Measurements from ENCODE around the gene MIEF1.

The MIEF1 gene

DNA sequence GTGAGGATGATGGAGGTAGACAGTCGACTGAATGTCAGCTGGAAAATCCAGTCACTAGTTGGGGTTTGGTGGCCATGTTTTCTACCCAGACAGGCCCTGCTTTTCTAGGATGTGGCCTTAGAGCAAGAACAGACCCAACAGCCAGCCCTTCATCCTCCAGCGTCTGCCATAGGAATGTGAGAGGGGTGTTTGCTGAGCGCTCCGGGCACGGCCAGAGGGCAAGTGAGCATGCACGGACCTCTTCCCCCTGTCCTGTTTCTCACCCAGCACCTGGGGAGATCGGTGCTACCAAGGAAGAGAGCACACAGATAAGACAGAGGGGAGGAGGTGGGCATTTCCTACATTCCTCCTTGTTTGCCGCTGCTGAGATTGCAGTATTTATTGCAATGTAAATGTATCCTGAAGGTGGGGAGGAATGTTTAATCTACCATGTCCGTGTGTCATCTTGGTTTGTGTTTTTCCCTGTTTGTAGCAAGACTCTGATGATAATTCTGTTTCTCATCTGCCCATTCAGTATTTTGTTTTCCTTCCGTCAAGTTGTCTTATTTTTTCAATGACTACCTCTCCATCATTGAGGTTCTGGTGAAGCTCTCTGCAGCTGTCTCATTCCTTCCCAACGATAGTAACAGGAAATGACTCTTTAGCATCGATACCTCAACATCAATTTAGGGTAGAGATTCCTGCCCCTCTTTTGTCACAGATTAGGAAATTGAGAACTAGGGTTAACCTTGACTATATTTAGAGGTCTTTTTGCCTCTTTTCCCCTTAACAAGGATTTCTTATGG lies 13.4 kb downstream of the MIEF1 start:
- H2AK5ac ChIP-seq (ENCODE audit: low read length), result no peak overlapping the region
- no peak overlapping the region for H2BK15ac ChIP-seq (replicated peaks; ENCODE audit: low read depth)
- peaks cover 4% of the 10 kb centered on the region for H3K4me1 ChIP-seq (ENCODE audit: control insufficient read depth, low read depth, low read length)
- no peak for DNase-seq
- H3K56ac ChIP-seq (ENCODE audit: low read length), result no peak overlapping the region
- H4K8ac ChIP-seq (ENCODE audit: low read depth, low read length), result no peak overlapping the region
- H3K4me2 ChIP-seq (ENCODE audit: low read length), result no peak overlapping the region
- H3K36me3 ChIP-seq (ENCODE audit: control insufficient read depth, insufficient read depth, low read length), result peaks cover 20% of the 10 kb centered on the region
- H2BK5ac ChIP-seq (ENCODE audit: low read length), result no peak overlapping the region
- no peak overlapping the region for H3K4me3 ChIP-seq (ENCODE audit: low read length)
- no CpG with 5 or more reads among the region's 12 CpGs for WGBS (ENCODE audit: extremely low coverage, insufficient coverage, low lambda C conversion rate)
- H3K27ac ChIP-seq (ENCODE audit: low read depth, low read length), result no peak overlapping the region
- peaks cover 4% of the 10 kb centered on the region for H3K79me1 ChIP-seq (ENCODE audit: low read length)
- H4K5ac ChIP-seq (ENCODE audit: low read length), result no peak overlapping the region
- no peak overlapping the region for H3K9ac ChIP-seq (ENCODE audit: low read length)
- H3K27me3 ChIP-seq (ENCODE audit: insufficient read depth, low read length, poor library complexity), result no peaks in the 10 kb centered on the region
- no peak overlapping the region for H3K4ac ChIP-seq (ENCODE audit: low read depth, low read length)
- peaks cover 2% of the 10 kb centered on the region for H3K79me2 ChIP-seq (ENCODE audit: control insufficient read depth, insufficient read depth, low read length)
- H3K23ac ChIP-seq (ENCODE audit: low read length), result no peak overlapping the region
- no peak overlapping the region for H3K18ac ChIP-seq (ENCODE audit: low read length)
- H2BK120ac ChIP-seq (ENCODE audit: low read depth, low read length), result no peak overlapping the region

- peaks cover 17% of the 10 kb centered on the region for H3K36me3 ChIP-seq (ENCODE audit: control insufficient read depth, insufficient read depth, low read length)
Measured at GRCh38 chr22:39517470-39517869, 15.4 kb downstream of the MIEF1 start.

GRCh38 chr22:39518144-39518786 lies 16.2 kb downstream of the MIEF1 start:
- DNase-seq, result no peak
- peaks cover 5% of the 10 kb centered on the region for H3K4me1 ChIP-seq (ENCODE audit: control insufficient read depth, low read depth, low read length)
- no peak overlapping the region for H3K4me3 ChIP-seq (ENCODE audit: low read length)
- H2BK5ac ChIP-seq (ENCODE audit: low read length), result no peak overlapping the region
- H3K4ac ChIP-seq (ENCODE audit: low read depth, low read length), result no peak overlapping the region
- H2AK5ac ChIP-seq (ENCODE audit: low read length), result no peak overlapping the region
- peaks cover 12% of the 10 kb centered on the region for H3K79me1 ChIP-seq (ENCODE audit: low read length)
- peak overlapping the region; percentile 87 for H3K9ac ChIP-seq (ENCODE audit: low read length)
- H3K36me3 ChIP-seq (ENCODE audit: control insufficient read depth, insufficient read depth, low read length), result peaks cover 25% of the 10 kb centered on the region
- no peak overlapping the region for H4K5ac ChIP-seq (ENCODE audit: low read length)
- no peak overlapping the region for H3K18ac ChIP-seq (ENCODE audit: low read length)
- H3K79me2 ChIP-seq (ENCODE audit: control insufficient read depth, insufficient read depth, low read length), result peaks cover 29% of the 10 kb centered on the region
- no peak overlapping the region for H3K23ac ChIP-seq (ENCODE audit: low read length)
- no peak overlapping the region for H4K8ac ChIP-seq (ENCODE audit: low read depth, low read length)
- no peak overlapping the region for H2BK15ac ChIP-seq (replicated peaks; ENCODE audit: low read depth)
- H3K56ac ChIP-seq (ENCODE audit: low read length), result peak overlapping the region; percentile 97
- no peak overlapping the region for H3K27ac ChIP-seq (ENCODE audit: low read depth, low read length)
- H2BK120ac ChIP-seq (ENCODE audit: low read depth, low read length), result no peak overlapping the region
- H3K4me2 ChIP-seq (ENCODE audit: low read length), result no peak overlapping the region
- no CpG with 5 or more reads among the region's 5 CpGs for WGBS (ENCODE audit: extremely low coverage, insufficient coverage, low lambda C conversion rate)
- H3K27me3 ChIP-seq (ENCODE audit: insufficient read depth, low read length, poor library complexity), result no peaks in the 10 kb centered on the region

More at GRCh38 chr22:39517470-39517869, 15.4 kb downstream of the MIEF1 start:
- H3K4me3 ChIP-seq (ENCODE audit: low read length), result no peak overlapping the region
- no peak for DNase-seq
- no peak overlapping the region for H4K5ac ChIP-seq (ENCODE audit: low read length)
- H3K4me2 ChIP-seq (ENCODE audit: low read length), result no peak overlapping the region
- no peaks in the 10 kb centered on the region for H3K27me3 ChIP-seq (ENCODE audit: insufficient read depth, low read length, poor library complexity)
- no peak overlapping the region for H4K8ac ChIP-seq (ENCODE audit: low read depth, low read length)
- no peak overlapping the region for H2BK120ac ChIP-seq (ENCODE audit: low read depth, low read length)
- no peak overlapping the region for H3K23ac ChIP-seq (ENCODE audit: low read length)
- H3K18ac ChIP-seq (ENCODE audit: low read length), result no peak overlapping the region
- no peak overlapping the region for H2AK5ac ChIP-seq (ENCODE audit: low read length)
- H2BK15ac ChIP-seq (replicated peaks; ENCODE audit: low read depth), result no peak overlapping the region
- peaks cover 4% of the 10 kb centered on the region for H3K4me1 ChIP-seq (ENCODE audit: control insufficient read depth, low read depth, low read length)
- no peak overlapping the region for H3K27ac ChIP-seq (ENCODE audit: low read depth, low read length)
- no peak overlapping the region for H3K9ac ChIP-seq (ENCODE audit: low read length)
- no peak overlapping the region for H2BK5ac ChIP-seq (ENCODE audit: low read length)
- H3K79me2 ChIP-seq (ENCODE audit: control insufficient read depth, insufficient read depth, low read length), result peaks cover 21% of the 10 kb centered on the region
- H3K4ac ChIP-seq (ENCODE audit: low read depth, low read length), result no peak overlapping the region
- peaks cover 4% of the 10 kb centered on the region for H3K79me1 ChIP-seq (ENCODE audit: low read length)
- H3K56ac ChIP-seq (ENCODE audit: low read length), result no peak overlapping the region
- no CpG with 5 or more reads among the region's 3 CpGs for WGBS (ENCODE audit: extremely low coverage, insufficient coverage, low lambda C conversion rate)

DNA sequence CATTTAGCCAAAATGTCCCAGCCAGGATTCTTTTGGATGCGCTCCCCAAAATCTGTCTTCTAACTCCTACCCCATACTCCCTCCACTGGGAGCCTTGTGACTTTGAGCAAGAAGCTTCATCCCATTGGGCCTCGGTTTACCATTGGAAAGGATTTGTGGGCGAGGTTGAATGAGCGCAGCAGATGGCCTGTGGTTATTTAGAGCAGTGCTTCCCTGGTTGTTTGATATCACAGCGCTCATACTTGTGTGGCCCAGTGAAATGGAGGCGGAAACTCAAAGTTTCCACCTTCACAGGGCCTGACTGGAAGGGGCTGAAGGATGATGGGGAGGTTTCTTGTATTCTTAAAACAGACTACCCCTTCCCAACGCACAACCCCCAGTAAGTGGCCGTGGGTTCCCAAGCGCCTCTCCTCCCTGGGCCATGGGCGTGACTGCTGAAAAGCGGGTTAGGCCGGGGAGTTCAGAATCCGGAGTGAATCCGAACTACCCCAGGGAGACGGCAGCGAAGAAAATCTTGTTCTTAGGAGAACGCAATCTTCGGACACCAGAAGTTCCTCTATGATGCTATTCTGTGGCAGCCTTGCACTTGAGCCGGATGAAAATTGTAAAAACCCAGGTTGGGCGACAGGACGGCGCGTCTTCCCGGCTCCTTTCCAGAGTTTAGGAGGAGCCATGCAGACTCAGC lies 17.0 kb downstream of the MIEF1 start:
- peaks cover 14% of the 10 kb centered on the region for H3K79me1 ChIP-seq (ENCODE audit: low read length)
- H3K79me2 ChIP-seq (ENCODE audit: control insufficient read depth, insufficient read depth, low read length), result peaks cover 31% of the 10 kb centered on the region
- H2BK5ac ChIP-seq (ENCODE audit: low read length), result peak overlapping the region; percentile 20
- H3K23ac ChIP-seq (ENCODE audit: low read length), result no peak overlapping the region
- H3K4me3 ChIP-seq (ENCODE audit: low read length), result peak overlapping the region; percentile 48
- DNase-seq, result no peak
- H3K56ac ChIP-seq (ENCODE audit: low read length), result peak overlapping the region; percentile 97
- peak overlapping the region; percentile 24 for H4K5ac ChIP-seq (ENCODE audit: low read length)
- no peaks in the 10 kb centered on the region for H3K27me3 ChIP-seq (ENCODE audit: insufficient read depth, low read length, poor library complexity)
- H4K8ac ChIP-seq (ENCODE audit: low read depth, low read length), result no peak overlapping the region
- H3K36me3 ChIP-seq (ENCODE audit: control insufficient read depth, insufficient read depth, low read length), result peaks cover 26% of the 10 kb centered on the region
- WGBS (ENCODE audit: extremely low coverage, insufficient coverage, low lambda C conversion rate), result no CpG with 5 or more reads among the region's 24 CpGs
- H3K18ac ChIP-seq (ENCODE audit: low read length), result peak overlapping the region; percentile 85
- peak overlapping the region; percentile 74 for H3K4me2 ChIP-seq (ENCODE audit: low read length)
- H2BK120ac ChIP-seq (ENCODE audit: low read depth, low read length), result no peak overlapping the region
- H3K27ac ChIP-seq (ENCODE audit: low read depth, low read length), result peak overlapping the region; percentile 96
- peak overlapping the region; percentile 66 for H3K4ac ChIP-seq (ENCODE audit: low read depth, low read length)
- peak overlapping the region; percentile 41 for H2AK5ac ChIP-seq (ENCODE audit: low read length)
- H3K4me1 ChIP-seq (ENCODE audit: control insufficient read depth, low read depth, low read length), result peaks cover 5% of the 10 kb centered on the region
- H2BK15ac ChIP-seq (replicated peaks; ENCODE audit: low read depth), result no peak overlapping the region
- H3K9ac ChIP-seq (ENCODE audit: low read length), result peak overlapping the region; percentile 87

DNA sequence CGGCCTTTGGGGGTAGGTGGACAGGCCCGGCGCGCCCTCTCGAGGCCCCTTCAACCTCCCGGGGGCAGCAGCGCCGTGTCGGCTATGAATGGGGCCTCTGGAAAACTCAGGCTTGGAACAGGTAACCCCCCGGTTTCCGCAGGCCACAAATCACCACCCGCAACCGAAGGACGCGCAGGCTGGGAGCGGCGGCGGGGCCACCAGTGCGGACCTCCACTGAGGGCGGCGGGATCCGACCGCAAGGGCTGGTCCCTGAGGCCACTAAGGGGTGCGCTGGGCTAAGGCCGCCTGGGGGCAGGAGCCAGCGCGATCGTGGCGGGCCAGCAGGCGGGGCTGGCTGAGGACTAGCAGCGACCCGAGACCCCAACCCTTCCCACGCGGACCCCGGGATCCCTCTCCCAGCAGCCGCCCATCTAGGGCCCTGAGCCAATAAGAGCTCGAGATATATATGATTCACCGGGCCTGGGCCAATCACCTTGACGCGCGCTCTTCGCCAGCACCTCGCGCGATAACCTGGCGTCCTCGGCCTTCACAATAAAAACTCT lies 17.7 kb downstream of the MIEF1 start:
- H3K9ac ChIP-seq (ENCODE audit: low read length), result peak overlapping the region; percentile 87

More for the DNA sequence above, 17.7 kb downstream of the MIEF1 start:
- Histone ChIP-seq H2AK5ac (ENCODE audit: low read length) (no peak overlapping the region), H3K23ac (ENCODE audit: low read length) (no peak overlapping the region), H4K5ac (ENCODE audit: low read length) (no peak overlapping the region), H3K4me3 (ENCODE audit: low read length) (peak overlapping the region; percentile 48), H3K27ac (ENCODE audit: low read depth, low read length) (peak overlapping the region; percentile 96), H3K36me3 (ENCODE audit: control insufficient read depth, insufficient read depth, low read length) (peaks cover 29% of the 10 kb centered on the region), H2BK15ac (replicated peaks; ENCODE audit: low read depth) (no peak overlapping the region), H3K4me1 (ENCODE audit: control insufficient read depth, low read depth, low read length) (peaks cover 5% of the 10 kb centered on the region), H3K79me2 (ENCODE audit: control insufficient read depth, insufficient read depth, low read length) (peaks cover 34% of the 10 kb centered on the region), H3K79me1 (ENCODE audit: low read length) (peaks cover 12% of the 10 kb centered on the region), H2BK120ac (ENCODE audit: low read depth, low read length) (no peak overlapping the region), H2BK5ac (ENCODE audit: low read length) (peak overlapping the region; percentile 64), H3K18ac (ENCODE audit: low read length) (peak overlapping the region; percentile 85), H3K4ac (ENCODE audit: low read depth, low read length) (peak overlapping the region; percentile 66), H4K8ac (ENCODE audit: low read depth, low read length) (no peak overlapping the region), H3K27me3 (ENCODE audit: insufficient read depth, low read length, poor library complexity) (no peaks in the 10 kb centered on the region), H3K56ac (ENCODE audit: low read length) (peak overlapping the region; percentile 97), H3K4me2 (ENCODE audit: low read length) (peak overlapping the region; percentile 74)
- peak; percentile 100 for DNase-seq
- WGBS (ENCODE audit: extremely low coverage, insufficient coverage, low lambda C conversion rate), result no CpG with 5 or more reads among the region's 47 CpGs

Data from mesendoderm (in vitro differentiated cells).